ENCODE results near the gene STIM2.

The STIM2 gene

DNA sequence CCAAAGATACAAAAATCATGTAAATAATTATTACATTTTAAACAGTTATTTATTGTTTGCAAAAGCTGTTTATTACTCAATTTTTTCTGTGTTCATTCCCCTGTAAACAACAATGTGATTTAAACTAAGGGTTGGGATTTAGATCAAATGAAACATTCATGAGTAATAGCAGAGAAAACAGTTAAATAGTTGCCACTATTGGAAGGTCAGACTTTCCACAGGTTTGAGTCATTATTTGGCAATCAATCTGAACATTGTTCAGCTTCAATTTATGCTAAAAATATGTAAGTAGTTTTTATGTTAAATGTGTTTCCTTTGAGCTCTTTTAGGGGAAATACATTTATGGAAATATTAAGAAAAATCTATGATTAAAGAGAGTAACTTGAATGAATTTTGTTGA, 144.9 kb downstream of the STIM2 start:
- H3K4me3 ChIP-seq (replicated peaks; ENCODE audit: low read depth, low read length) = no peak overlapping the region
- DNase-seq (ENCODE audit: low read depth) = peak; percentile 82
- TF ChIP-seq, protein P1, sequence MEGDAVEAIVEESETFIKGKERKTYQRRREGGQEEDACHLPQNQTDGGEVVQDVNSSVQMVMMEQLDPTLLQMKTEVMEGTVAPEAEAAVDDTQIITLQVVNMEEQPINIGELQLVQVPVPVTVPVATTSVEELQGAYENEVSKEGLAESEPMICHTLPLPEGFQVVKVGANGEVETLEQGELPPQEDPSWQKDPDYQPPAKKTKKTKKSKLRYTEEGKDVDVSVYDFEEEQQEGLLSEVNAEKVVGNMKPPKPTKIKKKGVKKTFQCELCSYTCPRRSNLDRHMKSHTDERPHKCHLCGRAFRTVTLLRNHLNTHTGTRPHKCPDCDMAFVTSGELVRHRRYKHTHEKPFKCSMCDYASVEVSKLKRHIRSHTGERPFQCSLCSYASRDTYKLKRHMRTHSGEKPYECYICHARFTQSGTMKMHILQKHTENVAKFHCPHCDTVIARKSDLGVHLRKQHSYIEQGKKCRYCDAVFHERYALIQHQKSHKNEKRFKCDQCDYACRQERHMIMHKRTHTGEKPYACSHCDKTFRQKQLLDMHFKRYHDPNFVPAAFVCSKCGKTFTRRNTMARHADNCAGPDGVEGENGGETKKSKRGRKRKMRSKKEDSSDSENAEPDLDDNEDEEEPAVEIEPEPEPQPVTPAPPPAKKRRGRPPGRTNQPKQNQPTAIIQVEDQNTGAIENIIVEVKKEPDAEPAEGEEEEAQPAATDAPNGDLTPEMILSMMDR (IDR thresholded peaks at IDR 0.05; ENCODE audit: low read length, missing control alignments) = no peak

DNA sequence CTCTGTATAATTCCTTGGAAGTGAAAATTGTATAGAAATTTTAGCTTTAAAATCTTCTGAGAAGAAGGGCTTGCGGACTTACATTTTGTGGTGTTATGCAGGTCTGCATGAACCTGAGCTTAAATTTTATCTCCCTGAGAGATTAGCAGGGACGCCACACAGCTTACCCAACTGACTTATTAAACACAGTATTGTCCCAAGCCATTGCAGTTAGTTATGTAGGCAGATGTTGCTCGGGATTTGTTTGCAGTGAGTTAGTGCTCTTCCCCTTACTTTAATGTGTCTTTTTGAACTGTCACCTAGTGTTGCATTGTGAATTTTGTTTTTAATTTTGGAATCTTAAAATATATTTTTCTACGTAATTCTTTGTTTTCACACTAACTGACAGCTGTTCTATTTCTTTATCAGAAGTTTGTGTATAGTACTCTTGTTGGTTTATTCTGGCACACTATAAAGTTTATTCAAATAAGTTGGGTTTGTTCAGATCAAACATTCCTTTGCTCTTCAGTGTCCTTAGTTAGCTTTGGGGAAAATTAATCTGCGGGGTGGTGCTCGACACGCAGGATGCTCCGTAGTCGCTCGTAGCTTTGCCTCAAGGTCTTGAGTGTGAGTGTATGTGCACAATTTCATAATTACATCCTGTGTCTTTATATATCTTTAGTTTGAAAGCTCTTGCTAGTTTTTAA, 145.4 kb downstream of the STIM2 start:
- no peak overlapping the region for H3K4me3 ChIP-seq (replicated peaks; ENCODE audit: low read depth, low read length)
- DNase-seq (ENCODE audit: low read depth) = peak; percentile 17
- TF ChIP-seq, protein P1 (IDR thresholded peaks at IDR 0.05; ENCODE audit: low read length, missing control alignments) = no peak

DNA sequence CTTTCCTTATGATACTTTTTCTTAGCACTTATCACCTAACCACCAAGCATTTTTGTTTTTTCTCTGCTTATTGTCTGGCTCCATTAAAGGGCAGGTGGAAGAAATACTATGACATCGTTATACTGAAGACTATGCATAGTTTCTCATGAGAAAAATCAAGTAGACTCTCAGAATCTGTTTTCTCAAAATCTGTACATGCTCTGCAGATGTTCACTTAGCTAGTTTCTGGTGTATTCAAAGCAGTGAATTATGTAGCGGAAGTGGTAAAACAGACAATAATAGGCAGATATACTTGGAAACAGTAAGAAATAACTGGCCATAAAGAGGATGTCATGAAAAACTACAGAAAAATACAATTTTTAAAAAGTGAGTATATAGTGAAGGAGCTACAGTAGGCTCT, 146.0 kb downstream of the STIM2 start:
- TF ChIP-seq, protein P1 (IDR thresholded peaks at IDR 0.05; ENCODE audit: low read length, missing control alignments) = no peak
- DNase-seq (ENCODE audit: low read depth) = no peak
- no peak overlapping the region for H3K4me3 ChIP-seq (replicated peaks; ENCODE audit: low read depth, low read length)

DNA sequence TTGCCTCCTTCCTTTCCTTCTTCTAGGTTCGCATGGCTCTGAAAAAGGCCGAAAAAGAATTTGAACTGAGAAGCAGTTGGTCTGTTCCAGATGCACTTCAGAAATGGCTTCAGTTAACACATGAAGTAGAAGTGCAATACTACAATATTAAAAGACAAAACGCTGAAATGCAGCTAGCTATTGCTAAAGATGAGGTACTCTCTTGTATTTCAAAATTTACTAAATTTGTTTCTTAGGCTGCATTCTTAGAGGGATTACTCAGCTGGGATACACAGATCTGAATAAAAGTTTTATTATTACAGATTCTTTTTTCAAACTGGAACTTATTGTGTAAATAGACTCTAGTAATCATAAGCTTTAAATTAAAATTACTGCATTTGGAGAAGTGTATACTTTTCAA, 146.9 kb downstream of the STIM2 start:
- TF ChIP-seq, protein P1 (IDR thresholded peaks at IDR 0.05; ENCODE audit: low read length, missing control alignments) = no peak
- no peak overlapping the region for H3K4me3 ChIP-seq (replicated peaks; ENCODE audit: low read depth, low read length)
- peak; percentile 26 for DNase-seq (ENCODE audit: low read depth)

DNA sequence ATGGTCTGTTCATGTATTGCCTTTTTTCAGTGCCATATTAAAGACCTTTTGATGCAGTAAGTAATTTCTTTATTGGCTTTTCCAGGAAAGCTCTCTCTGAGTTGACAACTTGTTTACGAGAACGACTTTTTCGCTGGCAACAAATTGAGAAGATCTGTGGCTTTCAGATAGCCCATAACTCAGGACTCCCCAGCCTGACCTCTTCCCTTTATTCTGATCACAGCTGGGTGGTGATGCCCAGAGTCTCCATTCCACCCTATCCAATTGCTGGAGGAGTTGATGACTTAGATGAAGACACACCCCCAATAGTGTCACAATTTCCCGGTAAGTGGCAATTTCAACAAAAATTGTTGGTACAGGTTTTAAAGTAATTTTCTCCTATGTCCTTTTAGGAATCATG, 148.0 kb downstream of the STIM2 start:
- no peak overlapping the region for H3K4me3 ChIP-seq (replicated peaks; ENCODE audit: low read depth, low read length)
- DNase-seq (ENCODE audit: low read depth) = no peak
- TF ChIP-seq, protein P1 (IDR thresholded peaks at IDR 0.05; ENCODE audit: low read length, missing control alignments) = no peak

DNA sequence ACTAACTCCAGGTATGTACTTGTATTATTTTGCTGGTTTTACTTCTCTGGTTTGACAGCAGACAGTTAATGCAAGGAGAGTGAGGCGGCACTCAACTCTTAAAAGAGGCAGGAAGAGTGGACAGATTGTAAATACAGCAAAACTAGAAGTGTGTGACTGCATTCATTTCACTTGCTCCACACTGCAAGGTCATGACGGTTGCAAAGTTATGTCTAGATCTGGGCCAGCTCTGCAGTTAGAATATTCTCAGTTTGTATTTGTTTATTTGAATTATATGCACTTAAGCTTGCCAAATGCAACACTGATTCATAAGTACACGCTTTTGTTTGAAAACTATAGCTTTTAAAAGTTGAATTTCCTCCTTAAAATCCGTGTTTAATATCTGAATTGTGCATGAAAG, 148.9 kb downstream of the STIM2 start:
- TF ChIP-seq, protein P1 (IDR thresholded peaks at IDR 0.05; ENCODE audit: low read length, missing control alignments) = no peak
- H3K4me3 ChIP-seq (replicated peaks; ENCODE audit: low read depth, low read length) = no peak overlapping the region
- DNase-seq (ENCODE audit: low read depth) = peak; percentile 18

DNA sequence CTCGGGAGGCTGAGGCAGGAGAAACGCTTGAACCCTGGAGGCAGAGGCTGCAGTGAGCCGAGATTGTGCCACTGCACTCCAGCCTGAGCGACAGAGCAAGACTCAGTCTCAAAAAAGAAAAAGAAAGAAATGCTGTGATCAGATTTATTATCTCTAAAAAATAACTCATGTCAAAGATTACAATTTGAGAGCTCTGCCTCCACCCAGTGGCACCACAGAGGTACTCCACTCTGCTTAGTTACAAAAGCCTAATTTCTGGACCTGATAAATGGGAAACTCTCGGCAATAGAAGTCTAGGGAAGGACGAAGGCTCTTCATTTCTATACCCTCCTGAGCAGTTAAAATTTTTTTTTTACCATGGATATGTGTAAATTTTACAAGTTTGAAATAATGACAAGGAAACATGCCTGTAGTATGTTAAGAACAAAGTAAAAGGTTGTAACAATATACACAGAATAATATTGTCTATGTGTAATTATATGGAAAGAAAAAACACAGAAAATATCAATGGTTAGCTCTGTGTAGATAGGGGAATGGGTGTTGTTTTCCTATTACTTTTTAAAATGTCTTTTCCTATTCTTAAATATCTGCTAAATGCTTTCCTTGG, 149.8 kb downstream of the STIM2 start:
- peak; percentile 83 for DNase-seq (ENCODE audit: low read depth)
- H3K4me3 ChIP-seq (replicated peaks; ENCODE audit: low read depth, low read length) = no peak overlapping the region
- TF ChIP-seq, protein P1 (IDR thresholded peaks at IDR 0.05; ENCODE audit: low read length, missing control alignments) = peak; percentile 89

Measured in fibroblast of pulmonary artery (primary cell).